ENCODE results near the gene FAM25A.

- TF ChIP-seq TAF1 (IDR thresholded peaks at IDR 0.05; ENCODE audit: borderline replicate concordance, low read depth, low read length) (no peak), CTCF (IDR thresholded peaks at IDR 0.05) (no peak), POLR2AphosphoS5 (IDR thresholded peaks at IDR 0.05; ENCODE audit: low read depth, low read length) (no peak), SIN3A (IDR thresholded peaks at IDR 0.05; ENCODE audit: borderline replicate concordance, low read depth, low read length) (no peak), EP300 (IDR thresholded peaks at IDR 0.05; ENCODE audit: borderline replicate concordance in 1 of 2, low read depth in 1 of 2, low read length in 1 of 2) (no peak), NRF1 (IDR thresholded peaks at IDR 0.05; ENCODE audit: low read depth, low read length) (no peak), PBX3 (IDR thresholded peaks at IDR 0.05) (no peak), CHD2 (IDR thresholded peaks at IDR 0.05; ENCODE audit: low read length, partially characterized antibody) (no peak), RAD21 (IDR thresholded peaks at IDR 0.05; ENCODE audit: low read length) (no peak), MAX (IDR thresholded peaks at IDR 0.05; ENCODE audit: low read depth) (no peak), EZH2phosphoT487 (IDR thresholded peaks at IDR 0.05; ENCODE audit: borderline replicate concordance, low read depth) (no peak), JUND (IDR thresholded peaks at IDR 0.05) (no peak)
- TF ChIP-seq, protein P1, sequence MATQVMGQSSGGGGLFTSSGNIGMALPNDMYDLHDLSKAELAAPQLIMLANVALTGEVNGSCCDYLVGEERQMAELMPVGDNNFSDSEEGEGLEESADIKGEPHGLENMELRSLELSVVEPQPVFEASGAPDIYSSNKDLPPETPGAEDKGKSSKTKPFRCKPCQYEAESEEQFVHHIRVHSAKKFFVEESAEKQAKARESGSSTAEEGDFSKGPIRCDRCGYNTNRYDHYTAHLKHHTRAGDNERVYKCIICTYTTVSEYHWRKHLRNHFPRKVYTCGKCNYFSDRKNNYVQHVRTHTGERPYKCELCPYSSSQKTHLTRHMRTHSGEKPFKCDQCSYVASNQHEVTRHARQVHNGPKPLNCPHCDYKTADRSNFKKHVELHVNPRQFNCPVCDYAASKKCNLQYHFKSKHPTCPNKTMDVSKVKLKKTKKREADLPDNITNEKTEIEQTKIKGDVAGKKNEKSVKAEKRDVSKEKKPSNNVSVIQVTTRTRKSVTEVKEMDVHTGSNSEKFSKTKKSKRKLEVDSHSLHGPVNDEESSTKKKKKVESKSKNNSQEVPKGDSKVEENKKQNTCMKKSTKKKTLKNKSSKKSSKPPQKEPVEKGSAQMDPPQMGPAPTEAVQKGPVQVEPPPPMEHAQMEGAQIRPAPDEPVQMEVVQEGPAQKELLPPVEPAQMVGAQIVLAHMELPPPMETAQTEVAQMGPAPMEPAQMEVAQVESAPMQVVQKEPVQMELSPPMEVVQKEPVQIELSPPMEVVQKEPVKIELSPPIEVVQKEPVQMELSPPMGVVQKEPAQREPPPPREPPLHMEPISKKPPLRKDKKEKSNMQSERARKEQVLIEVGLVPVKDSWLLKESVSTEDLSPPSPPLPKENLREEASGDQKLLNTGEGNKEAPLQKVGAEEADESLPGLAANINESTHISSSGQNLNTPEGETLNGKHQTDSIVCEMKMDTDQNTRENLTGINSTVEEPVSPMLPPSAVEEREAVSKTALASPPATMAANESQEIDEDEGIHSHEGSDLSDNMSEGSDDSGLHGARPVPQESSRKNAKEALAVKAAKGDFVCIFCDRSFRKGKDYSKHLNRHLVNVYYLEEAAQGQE (IDR thresholded peaks at IDR 0.05; ENCODE audit: low read depth, low read length): no peak
Measured at GRCh38 chr10:87038286-87038717, 18.2 kb downstream of the FAM25A start.
